Heart right ventricle (tissue), 16 donors: ENCODE measurements around the gene CLEC4G. TPM values are rescaled to one million over a fixed set of nuclear protein-coding genes. Genes with fewer than 3 reads are reported as not detected.

ENCODE experiments used
- ATAC-seq, 8 donors: fragments of 200-7000 bp; cut with Tn5 transposase; one replicate each; pipeline ENCODE4 v1.9.1; 2020; ENCODE audit warnings: mild to moderate bottlenecking in 8 of 8, moderate library complexity in 8 of 8, moderate number of reproducible peaks in 1 of 8
- DNase-seq, 2 donors: peaks; one replicate each; pipeline ENCODE4 v3.0.0-alpha.2; 2020
- H3K27ac ChIP-seq, 10 donors: fragments of 200-600 bp; sonication (generic) in 2 of 10; one replicate each; pipeline versions ENCODE4 v1.5.0 to v1.8.0; 2020 to 2022; ENCODE audit warnings: mild to moderate bottlenecking in 3 of 10
- H3K27me3 ChIP-seq, 7 donors: fragments of 200-600 bp; one replicate each; pipeline ENCODE4 v1.8.0; 2021 to 2022; ENCODE audit warnings: mild to moderate bottlenecking in 2 of 7
- H3K36me3 ChIP-seq, 9 donors: fragments of 200-600 bp; sonication (generic) in 1 of 9; one replicate each; pipeline versions ENCODE4 v1.5.0 to v1.8.0; 2020 to 2022; ENCODE audit warnings: mild to moderate bottlenecking in 2 of 9
- H3K4me1 ChIP-seq, 9 donors: fragments of 200-600 bp; sonication (generic) in 1 of 9; one replicate each; pipeline versions ENCODE4 v1.5.0 to v1.8.0; 2020 to 2022; ENCODE audit warnings: mild to moderate bottlenecking in 4 of 9
- H3K4me3 ChIP-seq, 10 donors: fragments of 200-600 bp; sonication (generic) in 2 of 10; one replicate each; pipeline versions ENCODE4 v1.5.0 to v1.8.0; 2020 to 2022; ENCODE audit warnings: mild to moderate bottlenecking in 7 of 10, moderate library complexity in 2 of 10
- H3K9me3 ChIP-seq, 11 donors: fragments of 200-600 bp in 10 of 11; sonication (generic) in 2 of 11; one replicate each; pipeline versions ENCODE4 v1.5.0 to v1.8.0; 2013 to 2022; ENCODE audit warnings: mild to moderate bottlenecking in 2 of 11, control low read depth in 1 of 11, moderate library complexity in 1 of 11
- WGBS, 2 donors: extraction: QIAGEN DNeasy Blood & Tissue Kit; methylation state at CpG; one replicate each; pipeline ENCODE4 v1.1.7; 2013; ENCODE audit warnings: inconsistent platforms in 1 of 2; 5-methylcytosine and 5-hydroxymethylcytosine counted together
- intact Hi-C, 10 donors: fragments of 100-400 bp; cut with DNase I; formaldehyde crosslinking; loops; one replicate each; pipeline versions ENCODE4 v1.11.1 to v1.14.2; 2022
- polyA plus RNA-seq, 2 donors: library from polyadenylated mRNA; stranded (reverse); fragments of 200-250 nt; gene quantifications; one replicate each; pipeline ENCODE4 v1.2.3, GENCODE V29; 2013
- total RNA-seq, 10 donors: library from RNA; stranded (reverse); fragmentation: NEBNext Ultra II Directional in 3 of 10; extraction: Animal tissue kit (Norgen Biotek cat#: 25700) in 3 of 10; gene quantifications; one replicate each; pipeline versions ENCODE4 v1.2.1 to v1.2.4, GENCODE V29; 2021 to 2023
- TF ChIP-seq, protein P1 (sequence below), 9 donors: fragments of 200-600 bp; sonication (generic) in 2 of 9; IDR thresholded peaks; one replicate each; pipeline versions ENCODE4 v1.5.0 to v1.8.0; 2021 to 2022; ENCODE audit warnings: antibody characterized with exemption in 9 of 9, mild to moderate bottlenecking in 5 of 9, moderate library complexity in 1 of 9
- donor health status: Arrhythmogenic right ventricular cardiomyopathy.
- donor health status: ischemic (EF 13 %, LVEDD 7.1; RV severe dilation, severe dysfunction).
- donor health status: healthy with polysubstance abuse.
- donor health status: DM: no; HTN: yes; CAD: no.
- donor health status: DM: no; HTN: no; CAD: no.
- donor health status: ischemic (EF 25% LVEDD 6.9; RV normal size, moderate dysfunction).
- donor health status: ischemic (EF 25% LVEDD 5.7; RV mildly dilated, moderate dysfunction).
- donor health status: healthy.
- donor health status: DM: yes; HTN: yes; CAD: no.
- donor health status: Ischemic cardiomyopathy.
- donor health status: ischemic (EF 35%, LVEDD 5.7; RV mildly dilated, moderate dysfunction).
- donor health status: nonischemic (EF 11% LVEDD 7.7; RV severe dilation, severe dysfunction).
- donor health status: DM: yes; HTN: yes; CAD: no.
- donor health status: PGD.
- donor health status: ischemic (EF 29% LVEDD 5.4; RV normal size, mild dysfunction).
- donor health status: nonischemic (EF 23%, LVEDD 6.1; RV moderate dilation, normal function).

Gene CLEC4G
- total and polyA plus RNA-seq, 12 donors, result 0.20 to 4.2 (median 0.73) TPM; not detected in 3

GRCh38 chr19:7701654-7702457, 30.1 kb downstream of the CLEC4G start, which contains the start of gene FCER2:
Gene FCER2 (minus strand): TSS chr19:7702131. CDS start chr19:7699760, 2,371 bp downstream.
- no peak within 1 kb of the TSS for H3K27ac ChIP-seq
- ATAC-seq (no peak), DNase-seq (no peak)
- H3K4me3 ChIP-seq, result no peak within 1 kb of the TSS
- no peaks in the 10 kb centered on the region for H3K36me3 ChIP-seq
- no peaks in the 10 kb centered on the region for H3K9me3 ChIP-seq
- WGBS, 2 donors, result 53 to 59% methylated on average over 20 of the region's 20 CpGs
- peaks cover 4 to 72% (median 48%) of the 10 kb centered on the region in 7 donors for H3K27me3 ChIP-seq
- peaks cover 0 to 28% (median 0%) of the 10 kb centered on the region in 9 donors for H3K4me1 ChIP-seq
- TF ChIP-seq, protein P1, sequence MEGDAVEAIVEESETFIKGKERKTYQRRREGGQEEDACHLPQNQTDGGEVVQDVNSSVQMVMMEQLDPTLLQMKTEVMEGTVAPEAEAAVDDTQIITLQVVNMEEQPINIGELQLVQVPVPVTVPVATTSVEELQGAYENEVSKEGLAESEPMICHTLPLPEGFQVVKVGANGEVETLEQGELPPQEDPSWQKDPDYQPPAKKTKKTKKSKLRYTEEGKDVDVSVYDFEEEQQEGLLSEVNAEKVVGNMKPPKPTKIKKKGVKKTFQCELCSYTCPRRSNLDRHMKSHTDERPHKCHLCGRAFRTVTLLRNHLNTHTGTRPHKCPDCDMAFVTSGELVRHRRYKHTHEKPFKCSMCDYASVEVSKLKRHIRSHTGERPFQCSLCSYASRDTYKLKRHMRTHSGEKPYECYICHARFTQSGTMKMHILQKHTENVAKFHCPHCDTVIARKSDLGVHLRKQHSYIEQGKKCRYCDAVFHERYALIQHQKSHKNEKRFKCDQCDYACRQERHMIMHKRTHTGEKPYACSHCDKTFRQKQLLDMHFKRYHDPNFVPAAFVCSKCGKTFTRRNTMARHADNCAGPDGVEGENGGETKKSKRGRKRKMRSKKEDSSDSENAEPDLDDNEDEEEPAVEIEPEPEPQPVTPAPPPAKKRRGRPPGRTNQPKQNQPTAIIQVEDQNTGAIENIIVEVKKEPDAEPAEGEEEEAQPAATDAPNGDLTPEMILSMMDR (IDR thresholded peaks at IDR 0.05), result no peak
- intact Hi-C loops, result no loop called here

- intact Hi-C loops, result no loop called here
- no peak for ATAC-seq
- 88 to 90% methylated on average over 12 of the region's 12 CpGs for WGBS, 2 donors
- no peak overlapping the region for H3K27ac ChIP-seq
- no peaks in the 10 kb centered on the region for H3K36me3 ChIP-seq
- peaks cover 4 to 79% (median 50%) of the 10 kb centered on the region in 7 donors for H3K27me3 ChIP-seq
- H3K9me3 ChIP-seq, result no peaks in the 10 kb centered on the region
- no peak for DNase-seq
- TF ChIP-seq, protein P1 (IDR thresholded peaks at IDR 0.05), result no peak
- H3K4me3 ChIP-seq, result no peak overlapping the region
- peaks cover 0 to 21% (median 0%) of the 10 kb centered on the region in 9 donors for H3K4me1 ChIP-seq
These were observed 30.8 kb downstream of the CLEC4G start for GRCh38 chr19:7701049-7701653.

- no peak overlapping the region for H3K27ac ChIP-seq
- peaks cover 4 to 87% (median 50%) of the 10 kb centered on the region in 7 donors for H3K27me3 ChIP-seq
- TF ChIP-seq, protein P1 (IDR thresholded peaks at IDR 0.05), result no peak
- ATAC-seq, result no peak
- 54 to 61% methylated on average over 15 of the region's 15 CpGs for WGBS, 2 donors
- no peaks in the 10 kb centered on the region for H3K36me3 ChIP-seq
- intact Hi-C loops, result loop anchor here in 1 of 10 donors (10.0 kb wide), 1 partner anchor 95 kb away; no protein-coding TSS in a partner anchor
- DNase-seq, result no peak
- H3K4me3 ChIP-seq, result no peak overlapping the region
- H3K9me3 ChIP-seq, result no peaks in the 10 kb centered on the region
- H3K4me1 ChIP-seq, result peaks cover 0 to 8% (median 0%) of the 10 kb centered on the region in 9 donors
These were observed 32.2 kb downstream of the CLEC4G start for GRCh38 chr19:7699417-7700401.
